H1 (cell line): Measurements from ENCODE around the gene USB1.

ENCODE experiments used
- CBX5 ChIP-seq: fragments of 300-800, 300-1000 bp; sonication (generic); IDR thresholded peaks from 2 replicates; pipeline ENCODE4 v1.7.1; 2016; ENCODE audit warnings: antibody characterized with exemption, low read length, low read depth
- CREB1 ChIP-seq: IDR thresholded peaks from 2 replicates; pipeline ENCODE4 v1.6.1; 2012; ENCODE audit warnings: inconsistent platforms
- EZH2 ChIP-seq: fragments of 200-600 bp; sonication (generic); IDR thresholded peaks from 2 replicates; pipeline ENCODE4 v1.7.1; 2012; ENCODE audit warnings: low read depth, mild to moderate bottlenecking, moderate library complexity, low read length, inconsistent platforms; ENCODE audit not compliant: severe bottlenecking
- POLR2A ChIP-seq, 2 experiments: IDR thresholded peaks; 1 replicate in 1 of 2; 2 replicates in 1 of 2; pipeline ENCODE4 v1.6.1; 2011; ENCODE audit warnings: low read depth in 2 of 2, low read length in 2 of 2, mild to moderate bottlenecking in 2 of 2; ENCODE audit errors: control extremely low read depth in 1 of 2
- TF ChIP-seq, protein P1 (sequence below), 3 experiments: IDR thresholded peaks; 1 replicate in 2 of 3; 2 replicates in 1 of 3; pipeline versions ENCODE4 v1.5.1 to v1.6.1; 2011; ENCODE audit warnings: low read length in 3 of 3, mild to moderate bottlenecking in 3 of 3, inconsistent platforms in 2 of 3, low read depth in 1 of 3, moderate library complexity in 1 of 3; ENCODE audit not compliant: insufficient read depth in 1 of 3; ENCODE audit errors: control extremely low read depth in 1 of 3
- TF ChIP-seq, protein P2 (sequence below): fragments of 300-600 bp; sonication (generic); IDR thresholded peaks from 2 replicates; pipeline ENCODE4 v1.7.1; 2012; ENCODE audit warnings: low read length, moderate library complexity, mild to moderate bottlenecking, inconsistent platforms; ENCODE audit not compliant: insufficient replicate concordance

DNA sequence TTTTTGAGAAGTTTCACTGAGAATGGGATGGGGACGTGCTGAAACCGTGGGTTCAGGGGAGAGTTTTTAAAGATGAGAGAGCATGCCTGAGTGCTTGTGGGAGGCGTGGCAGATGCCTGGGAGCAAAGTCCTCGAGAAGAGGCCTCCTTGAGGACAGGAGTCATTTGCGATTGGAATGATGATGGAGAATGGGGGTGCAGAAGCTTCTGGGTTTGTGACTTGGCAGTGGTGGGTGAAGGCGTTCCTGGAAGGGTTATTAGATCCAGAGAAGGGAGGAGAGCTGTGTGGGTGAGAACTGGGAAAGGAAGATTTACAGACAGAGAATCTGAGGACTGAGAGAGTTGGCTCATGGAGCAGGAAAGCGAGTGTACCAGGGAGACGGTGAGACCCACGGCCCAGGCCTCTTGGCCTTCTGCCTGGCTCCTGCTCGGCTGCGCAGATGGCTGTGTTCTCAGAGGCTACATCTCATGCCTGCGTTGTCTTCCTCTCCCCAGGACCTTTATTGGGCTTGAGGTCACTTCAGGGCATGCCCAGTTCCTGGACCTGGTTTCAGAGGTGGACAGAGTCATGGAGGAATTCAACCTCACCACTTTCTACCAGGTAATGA is 15.7 kb downstream of the USB1 start:
- TF ChIP-seq CREB1 (no peak), CBX5 (no peak), POLR2A (IDR thresholded peaks at IDR 0.05; ENCODE audit: control extremely low read depth in 1 of 2, low read depth in 2 of 2, low read length in 2 of 2) (no peak), EZH2 (no peak)
- TF ChIP-seq, protein P1, sequence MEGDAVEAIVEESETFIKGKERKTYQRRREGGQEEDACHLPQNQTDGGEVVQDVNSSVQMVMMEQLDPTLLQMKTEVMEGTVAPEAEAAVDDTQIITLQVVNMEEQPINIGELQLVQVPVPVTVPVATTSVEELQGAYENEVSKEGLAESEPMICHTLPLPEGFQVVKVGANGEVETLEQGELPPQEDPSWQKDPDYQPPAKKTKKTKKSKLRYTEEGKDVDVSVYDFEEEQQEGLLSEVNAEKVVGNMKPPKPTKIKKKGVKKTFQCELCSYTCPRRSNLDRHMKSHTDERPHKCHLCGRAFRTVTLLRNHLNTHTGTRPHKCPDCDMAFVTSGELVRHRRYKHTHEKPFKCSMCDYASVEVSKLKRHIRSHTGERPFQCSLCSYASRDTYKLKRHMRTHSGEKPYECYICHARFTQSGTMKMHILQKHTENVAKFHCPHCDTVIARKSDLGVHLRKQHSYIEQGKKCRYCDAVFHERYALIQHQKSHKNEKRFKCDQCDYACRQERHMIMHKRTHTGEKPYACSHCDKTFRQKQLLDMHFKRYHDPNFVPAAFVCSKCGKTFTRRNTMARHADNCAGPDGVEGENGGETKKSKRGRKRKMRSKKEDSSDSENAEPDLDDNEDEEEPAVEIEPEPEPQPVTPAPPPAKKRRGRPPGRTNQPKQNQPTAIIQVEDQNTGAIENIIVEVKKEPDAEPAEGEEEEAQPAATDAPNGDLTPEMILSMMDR (IDR thresholded peaks at IDR 0.05; ENCODE audit: control extremely low read depth in 1 of 3, insufficient read depth in 1 of 3, low read depth in 1 of 3, low read length in 3 of 3): no peak
- TF ChIP-seq, protein P2, sequence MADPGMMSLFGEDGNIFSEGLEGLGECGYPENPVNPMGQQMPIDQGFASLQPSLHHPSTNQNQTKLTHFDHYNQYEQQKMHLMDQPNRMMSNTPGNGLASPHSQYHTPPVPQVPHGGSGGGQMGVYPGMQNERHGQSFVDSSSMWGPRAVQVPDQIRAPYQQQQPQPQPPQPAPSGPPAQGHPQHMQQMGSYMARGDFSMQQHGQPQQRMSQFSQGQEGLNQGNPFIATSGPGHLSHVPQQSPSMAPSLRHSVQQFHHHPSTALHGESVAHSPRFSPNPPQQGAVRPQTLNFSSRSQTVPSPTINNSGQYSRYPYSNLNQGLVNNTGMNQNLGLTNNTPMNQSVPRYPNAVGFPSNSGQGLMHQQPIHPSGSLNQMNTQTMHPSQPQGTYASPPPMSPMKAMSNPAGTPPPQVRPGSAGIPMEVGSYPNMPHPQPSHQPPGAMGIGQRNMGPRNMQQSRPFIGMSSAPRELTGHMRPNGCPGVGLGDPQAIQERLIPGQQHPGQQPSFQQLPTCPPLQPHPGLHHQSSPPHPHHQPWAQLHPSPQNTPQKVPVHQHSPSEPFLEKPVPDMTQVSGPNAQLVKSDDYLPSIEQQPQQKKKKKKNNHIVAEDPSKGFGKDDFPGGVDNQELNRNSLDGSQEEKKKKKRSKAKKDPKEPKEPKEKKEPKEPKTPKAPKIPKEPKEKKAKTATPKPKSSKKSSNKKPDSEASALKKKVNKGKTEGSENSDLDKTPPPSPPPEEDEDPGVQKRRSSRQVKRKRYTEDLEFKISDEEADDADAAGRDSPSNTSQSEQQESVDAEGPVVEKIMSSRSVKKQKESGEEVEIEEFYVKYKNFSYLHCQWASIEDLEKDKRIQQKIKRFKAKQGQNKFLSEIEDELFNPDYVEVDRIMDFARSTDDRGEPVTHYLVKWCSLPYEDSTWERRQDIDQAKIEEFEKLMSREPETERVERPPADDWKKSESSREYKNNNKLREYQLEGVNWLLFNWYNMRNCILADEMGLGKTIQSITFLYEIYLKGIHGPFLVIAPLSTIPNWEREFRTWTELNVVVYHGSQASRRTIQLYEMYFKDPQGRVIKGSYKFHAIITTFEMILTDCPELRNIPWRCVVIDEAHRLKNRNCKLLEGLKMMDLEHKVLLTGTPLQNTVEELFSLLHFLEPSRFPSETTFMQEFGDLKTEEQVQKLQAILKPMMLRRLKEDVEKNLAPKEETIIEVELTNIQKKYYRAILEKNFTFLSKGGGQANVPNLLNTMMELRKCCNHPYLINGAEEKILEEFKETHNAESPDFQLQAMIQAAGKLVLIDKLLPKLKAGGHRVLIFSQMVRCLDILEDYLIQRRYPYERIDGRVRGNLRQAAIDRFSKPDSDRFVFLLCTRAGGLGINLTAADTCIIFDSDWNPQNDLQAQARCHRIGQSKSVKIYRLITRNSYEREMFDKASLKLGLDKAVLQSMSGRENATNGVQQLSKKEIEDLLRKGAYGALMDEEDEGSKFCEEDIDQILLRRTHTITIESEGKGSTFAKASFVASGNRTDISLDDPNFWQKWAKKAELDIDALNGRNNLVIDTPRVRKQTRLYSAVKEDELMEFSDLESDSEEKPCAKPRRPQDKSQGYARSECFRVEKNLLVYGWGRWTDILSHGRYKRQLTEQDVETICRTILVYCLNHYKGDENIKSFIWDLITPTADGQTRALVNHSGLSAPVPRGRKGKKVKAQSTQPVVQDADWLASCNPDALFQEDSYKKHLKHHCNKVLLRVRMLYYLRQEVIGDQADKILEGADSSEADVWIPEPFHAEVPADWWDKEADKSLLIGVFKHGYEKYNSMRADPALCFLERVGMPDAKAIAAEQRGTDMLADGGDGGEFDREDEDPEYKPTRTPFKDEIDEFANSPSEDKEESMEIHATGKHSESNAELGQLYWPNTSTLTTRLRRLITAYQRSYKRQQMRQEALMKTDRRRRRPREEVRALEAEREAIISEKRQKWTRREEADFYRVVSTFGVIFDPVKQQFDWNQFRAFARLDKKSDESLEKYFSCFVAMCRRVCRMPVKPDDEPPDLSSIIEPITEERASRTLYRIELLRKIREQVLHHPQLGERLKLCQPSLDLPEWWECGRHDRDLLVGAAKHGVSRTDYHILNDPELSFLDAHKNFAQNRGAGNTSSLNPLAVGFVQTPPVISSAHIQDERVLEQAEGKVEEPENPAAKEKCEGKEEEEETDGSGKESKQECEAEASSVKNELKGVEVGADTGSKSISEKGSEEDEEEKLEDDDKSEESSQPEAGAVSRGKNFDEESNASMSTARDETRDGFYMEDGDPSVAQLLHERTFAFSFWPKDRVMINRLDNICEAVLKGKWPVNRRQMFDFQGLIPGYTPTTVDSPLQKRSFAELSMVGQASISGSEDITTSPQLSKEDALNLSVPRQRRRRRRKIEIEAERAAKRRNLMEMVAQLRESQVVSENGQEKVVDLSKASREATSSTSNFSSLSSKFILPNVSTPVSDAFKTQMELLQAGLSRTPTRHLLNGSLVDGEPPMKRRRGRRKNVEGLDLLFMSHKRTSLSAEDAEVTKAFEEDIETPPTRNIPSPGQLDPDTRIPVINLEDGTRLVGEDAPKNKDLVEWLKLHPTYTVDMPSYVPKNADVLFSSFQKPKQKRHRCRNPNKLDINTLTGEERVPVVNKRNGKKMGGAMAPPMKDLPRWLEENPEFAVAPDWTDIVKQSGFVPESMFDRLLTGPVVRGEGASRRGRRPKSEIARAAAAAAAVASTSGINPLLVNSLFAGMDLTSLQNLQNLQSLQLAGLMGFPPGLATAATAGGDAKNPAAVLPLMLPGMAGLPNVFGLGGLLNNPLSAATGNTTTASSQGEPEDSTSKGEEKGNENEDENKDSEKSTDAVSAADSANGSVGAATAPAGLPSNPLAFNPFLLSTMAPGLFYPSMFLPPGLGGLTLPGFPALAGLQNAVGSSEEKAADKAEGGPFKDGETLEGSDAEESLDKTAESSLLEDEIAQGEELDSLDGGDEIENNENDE: no peak
